Calu3 (cell line): Measurements from ENCODE around the gene TNFRSF11A. TPM values are rescaled to one million over a fixed set of nuclear protein-coding genes. Genes with fewer than 3 reads are reported as not detected.
A peak's percentile ranks its signal among the peaks of the same experiment; 100 is the strongest.

Source experiments
- BruUV-seq: library from RNA; stranded (reverse); fragments of 400-500 nt; replicated peaks from 2 replicates; lab custom pipeline; 2021; lab: Mats Ljungman, UMichigan
- CTCF ChIA-PET: fragments of 300-600 bp; sonication (Branson Sonifier 250); formaldehyde crosslinking; loops from one replicate; lab custom pipeline; 2022; ENCODE audit warnings: antibody characterized with exemption; lab: Charles Lee
- DNase-seq: peaks from one replicate; pipeline ENCODE4 v3.0.0; 2022
- H3K27ac Mint-ChIP-seq: one replicate; pipeline ENCODE4 v1.8.0; 2022; ENCODE audit warnings: mixed read lengths; ENCODE audit not compliant: unreplicated experiment
- H3K27me3 Mint-ChIP-seq: one replicate; pipeline ENCODE4 v1.8.0; 2022; ENCODE audit warnings: mixed read lengths; ENCODE audit not compliant: unreplicated experiment
- H3K36me3 Mint-ChIP-seq: one replicate; pipeline ENCODE4 v1.8.0; 2022; ENCODE audit warnings: mild to moderate bottlenecking, moderate library complexity, mixed read lengths; ENCODE audit not compliant: insufficient read depth, unreplicated experiment
- H3K4me1 Mint-ChIP-seq: one replicate; pipeline ENCODE4 v1.8.0; 2022; ENCODE audit warnings: mild to moderate bottlenecking, low read depth, mixed read lengths; ENCODE audit not compliant: unreplicated experiment
- H3K4me3 Mint-ChIP-seq: one replicate; pipeline ENCODE4 v1.8.0; 2022; ENCODE audit warnings: mild to moderate bottlenecking, low read depth, moderate library complexity, mixed read lengths; ENCODE audit not compliant: unreplicated experiment
- H3K9me3 Mint-ChIP-seq: one replicate; pipeline ENCODE4 v1.8.0; 2022; ENCODE audit warnings: low read depth, mixed read lengths; ENCODE audit not compliant: unreplicated experiment
- CTCF ChIP-seq: fragments of 200-600 bp; IDR thresholded peaks from one replicate; pipeline ENCODE4 v1.8.0; 2022; ENCODE audit warnings: antibody characterized with exemption; ENCODE audit not compliant: unreplicated experiment
- intact Hi-C: fragments of 100-400 bp; cut with micrococcal nuclease; formaldehyde crosslinking; loops from one replicate; pipeline ENCODE4 v1.10.0; 2022; ENCODE audit not compliant: unreplicated experiment
- total RNA-seq: library from RNA; stranded (reverse); gene quantifications from 2 replicates; pipeline ENCODE4 v1.2.3, GENCODE V29; 2022

Gene TNFRSF11A
- total RNA-seq, 1 experiment from 2014 or later, result 94.6 TPM

- Mint-ChIP-seq H3K36me3 (peaks cover 54% of the 10 kb centered on the region), H3K9me3 (no peaks in the 10 kb centered on the region), H3K27me3 (no peaks in the 10 kb centered on the region), H3K4me3 (peak overlapping the region; percentile 61), H3K27ac (peak overlapping the region; percentile 91), H3K4me1 (peaks cover 96% of the 10 kb centered on the region)
- intact Hi-C loops, result no loop called here
- CTCF ChIA-PET, result interaction anchor here (0.7 kb wide), 1 partner anchor 39 kb away, joined by 7 read pairs; no protein-coding TSS in a partner anchor
- no peak for DNase-seq
- no peak for TF ChIP-seq CTCF
- no TSS peak for BruUV-seq
Measured at GRCh38 chr18:62335494-62335893, 10.4 kb downstream of the TNFRSF11A start.

GRCh38 chr18:62336618-62337017 is 11.5 kb downstream of the TNFRSF11A start:
- TF ChIP-seq CTCF, result no peak
- Mint-ChIP-seq H3K4me1 (peaks cover 96% of the 10 kb centered on the region), H3K27me3 (no peaks in the 10 kb centered on the region), H3K27ac (peak overlapping the region; percentile 91), H3K36me3 (peaks cover 54% of the 10 kb centered on the region), H3K4me3 (peak overlapping the region; percentile 61), H3K9me3 (no peaks in the 10 kb centered on the region)
- no peak for DNase-seq
- intact Hi-C loops, result no loop called here
- CTCF ChIA-PET, result no interaction called here
- no TSS peak for BruUV-seq

- Mint-ChIP-seq H3K9me3 (no peaks in the 10 kb centered on the region), H3K27ac (peak overlapping the region; percentile 91), H3K4me1 (peaks cover 92% of the 10 kb centered on the region), H3K4me3 (peak overlapping the region; percentile 61), H3K36me3 (peaks cover 59% of the 10 kb centered on the region), H3K27me3 (no peaks in the 10 kb centered on the region)
- no peak for TF ChIP-seq CTCF
- no TSS peak for BruUV-seq
- no peak for DNase-seq
- intact Hi-C loops, result no loop called here
- CTCF ChIA-PET, result no interaction called here
Measured at GRCh38 chr18:62337336-62337735, 12.2 kb downstream of the TNFRSF11A start.

- peaks cover 55% of the 10 kb centered on the region for H3K36me3 Mint-ChIP-seq
- CTCF ChIA-PET, result interaction anchor here (2.7 kb wide), 1 partner anchor 10 kb away, joined by 21 read pairs; no protein-coding TSS in a partner anchor
- TF ChIP-seq CTCF, result no peak
- H3K4me3 Mint-ChIP-seq, result peak overlapping the region; percentile 59
- peaks cover 79% of the 10 kb centered on the region for H3K4me1 Mint-ChIP-seq
- H3K9me3 Mint-ChIP-seq, result no peaks in the 10 kb centered on the region
- intact Hi-C loops, result loop anchor here (2.0 kb wide), 1 partner anchor 82 kb away; no protein-coding TSS in a partner anchor
- no peak for DNase-seq
- H3K27me3 Mint-ChIP-seq, result no peaks in the 10 kb centered on the region
- BruUV-seq, result no TSS peak
- H3K27ac Mint-ChIP-seq, result peak overlapping the region; percentile 91
Measured at GRCh38 chr18:62338446-62339105, 13.5 kb downstream of the TNFRSF11A start.
